ENCODE measurements around the gene NR3C2. TPM values are rescaled to one million over a fixed set of nuclear protein-coding genes. Genes with fewer than 3 reads are reported as not detected.
A peak's percentile ranks its signal among the peaks of the same experiment; 100 is the strongest.

Gene NR3C2
- total RNA-seq, 1 experiment from 2014 or later: 1.6 TPM

- ChIA-PET CTCF (no interaction called here), POLR2A (ENCODE audit: low non-redundant PET) (no interaction called here)
- no peaks in the 10 kb centered on the region for H3K27me3 ChIP-seq (replicated peaks; ENCODE audit: insufficient read depth, low read depth, low read length, poor library complexity)
- no peaks in the 10 kb centered on the region for H3K9me3 ChIP-seq (ENCODE audit: low read depth, low read length, poor library complexity, severe bottlenecking)
- H3K4me3 ChIP-seq (ENCODE audit: low read depth, low read length, poor library complexity, severe bottlenecking): no peak overlapping the region
- TF ChIP-seq CTCF (conservative IDR thresholded peaks at IDR 0.05; ENCODE audit: low read depth, low read length) (no peak), EZH2 (IDR thresholded peaks at IDR 0.05; ENCODE audit: borderline replicate concordance, low read depth, low read length, poor library complexity, severe bottlenecking) (no peak)
- no peak for DNase-seq (ENCODE audit: low spot score)
- H3K4me1 ChIP-seq (ENCODE audit: insufficient read depth, low read length, poor library complexity, severe bottlenecking): peaks cover 19% of the 10 kb centered on the region
- H3K36me3 ChIP-seq (ENCODE audit: insufficient read depth, low read length, poor library complexity, severe bottlenecking): no peaks in the 10 kb centered on the region
- no TSS peak for BruUV-seq (replicated peaks)
- H3K27ac ChIP-seq (ENCODE audit: low read depth, low read length, poor library complexity, severe bottlenecking): no peak overlapping the region
- intact Hi-C loops (cut with micrococcal nuclease; ENCODE audit: unreplicated experiment): no loop called here
Measured at GRCh38 chr4:148204171-148204570, 238.0 kb downstream of the NR3C2 start.

- Histone ChIP-seq H3K4me3 (ENCODE audit: low read depth, low read length, poor library complexity, severe bottlenecking) (no peak overlapping the region), H3K27ac (ENCODE audit: low read depth, low read length, poor library complexity, severe bottlenecking) (no peak overlapping the region), H3K4me1 (ENCODE audit: insufficient read depth, low read length, poor library complexity, severe bottlenecking) (peaks cover 19% of the 10 kb centered on the region), H3K36me3 (ENCODE audit: insufficient read depth, low read length, poor library complexity, severe bottlenecking) (no peaks in the 10 kb centered on the region), H3K27me3 (replicated peaks; ENCODE audit: insufficient read depth, low read depth, low read length, poor library complexity) (no peaks in the 10 kb centered on the region), H3K9me3 (ENCODE audit: low read depth, low read length, poor library complexity, severe bottlenecking) (no peaks in the 10 kb centered on the region)
- ChIA-PET POLR2A (ENCODE audit: low non-redundant PET) (no interaction called here), CTCF (no interaction called here)
- TF ChIP-seq EZH2 (IDR thresholded peaks at IDR 0.05; ENCODE audit: borderline replicate concordance, low read depth, low read length, poor library complexity, severe bottlenecking) (no peak), CTCF (conservative IDR thresholded peaks at IDR 0.05; ENCODE audit: low read depth, low read length) (no peak)
- DNase-seq (ENCODE audit: low spot score): peak; percentile 87
- intact Hi-C loops (cut with micrococcal nuclease; ENCODE audit: unreplicated experiment): no loop called here
- no TSS peak for BruUV-seq (replicated peaks)
Measured at GRCh38 chr4:148203056-148203898, 238.9 kb downstream of the NR3C2 start.

- Histone ChIP-seq H3K4me3 (ENCODE audit: low read depth, low read length, poor library complexity, severe bottlenecking) (no peak overlapping the region), H3K27me3 (replicated peaks; ENCODE audit: insufficient read depth, low read depth, low read length, poor library complexity) (no peaks in the 10 kb centered on the region), H3K4me1 (ENCODE audit: insufficient read depth, low read length, poor library complexity, severe bottlenecking) (peaks cover 19% of the 10 kb centered on the region), H3K9me3 (ENCODE audit: low read depth, low read length, poor library complexity, severe bottlenecking) (no peaks in the 10 kb centered on the region), H3K27ac (ENCODE audit: low read depth, low read length, poor library complexity, severe bottlenecking) (no peak overlapping the region), H3K36me3 (ENCODE audit: insufficient read depth, low read length, poor library complexity, severe bottlenecking) (no peaks in the 10 kb centered on the region)
- no TSS peak for BruUV-seq (replicated peaks)
- intact Hi-C loops (cut with micrococcal nuclease; ENCODE audit: unreplicated experiment): no loop called here
- ChIA-PET POLR2A (ENCODE audit: low non-redundant PET) (no interaction called here), CTCF (no interaction called here)
- no peak for DNase-seq (ENCODE audit: low spot score)
- TF ChIP-seq CTCF (conservative IDR thresholded peaks at IDR 0.05; ENCODE audit: low read depth, low read length): no peak
- no peak for TF ChIP-seq EZH2 (IDR thresholded peaks at IDR 0.05; ENCODE audit: borderline replicate concordance, low read depth, low read length, poor library complexity, severe bottlenecking)
Measured at GRCh38 chr4:148200960-148201359, 241.3 kb downstream of the NR3C2 start.

All from A673 (cell line).